Right lung (tissue), 5 donors: Measurements from ENCODE around the gene ACAN. TPM values are rescaled to one million over a fixed set of nuclear protein-coding genes. Genes with fewer than 3 reads are reported as not detected.

Experiments
- DNase-seq, 2 donors: peaks; one replicate each; pipeline ENCODE4 v3.0.0-alpha.2; 2013
- polyA plus RNA-seq, 5 donors: library from polyadenylated mRNA; unstranded; fragments of 120-200 nt; gene quantifications; one replicate each; pipeline versions ENCODE4 v1.2.1 to v1.2.3, GENCODE V29; 2013; ENCODE audit warnings: inconsistent platforms in 1 of 5, low replicate concordance in 1 of 5; ENCODE audit not compliant: insufficient read length in 5 of 5, insufficient read depth in 1 of 5

The ACAN gene
- polyA plus RNA-seq, 5 donors = 0.56 to 0.91 (median 0.83) TPM

DNA sequence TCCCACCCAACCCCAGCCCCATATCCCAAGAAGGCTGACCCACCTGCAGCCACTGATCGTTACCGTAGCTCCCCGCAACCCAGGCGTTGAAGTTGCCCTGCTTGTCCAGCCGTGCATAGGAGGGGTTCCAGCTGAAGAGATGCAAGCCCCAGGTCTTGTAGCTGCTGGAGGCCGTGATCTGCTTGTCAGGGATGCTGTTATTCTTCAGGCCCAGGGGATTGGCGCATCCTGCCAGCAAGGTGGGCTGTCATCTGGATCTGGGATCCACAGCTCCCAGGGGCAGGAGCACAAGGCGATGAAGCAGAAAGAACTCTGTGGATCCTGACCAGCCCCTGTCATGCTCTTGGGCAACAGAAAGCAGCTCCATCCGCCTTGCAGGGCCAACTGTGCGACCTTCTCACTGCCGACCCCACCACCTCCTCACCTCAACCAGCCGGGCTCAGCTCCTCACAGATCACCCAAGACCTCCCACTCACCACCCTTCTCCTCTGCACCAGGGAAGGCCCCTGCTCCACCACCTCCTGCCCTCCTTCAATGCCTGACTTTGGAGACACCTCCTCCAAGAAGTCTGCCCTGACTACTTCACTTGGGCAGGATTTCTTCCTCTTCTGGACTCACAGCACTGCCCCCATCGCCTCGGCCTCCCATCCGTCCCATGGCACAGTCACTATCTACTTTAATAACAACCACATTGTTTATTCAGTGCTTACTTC lies 98.4 kb downstream of the ACAN start:
- DNase-seq = no peak

DNA sequence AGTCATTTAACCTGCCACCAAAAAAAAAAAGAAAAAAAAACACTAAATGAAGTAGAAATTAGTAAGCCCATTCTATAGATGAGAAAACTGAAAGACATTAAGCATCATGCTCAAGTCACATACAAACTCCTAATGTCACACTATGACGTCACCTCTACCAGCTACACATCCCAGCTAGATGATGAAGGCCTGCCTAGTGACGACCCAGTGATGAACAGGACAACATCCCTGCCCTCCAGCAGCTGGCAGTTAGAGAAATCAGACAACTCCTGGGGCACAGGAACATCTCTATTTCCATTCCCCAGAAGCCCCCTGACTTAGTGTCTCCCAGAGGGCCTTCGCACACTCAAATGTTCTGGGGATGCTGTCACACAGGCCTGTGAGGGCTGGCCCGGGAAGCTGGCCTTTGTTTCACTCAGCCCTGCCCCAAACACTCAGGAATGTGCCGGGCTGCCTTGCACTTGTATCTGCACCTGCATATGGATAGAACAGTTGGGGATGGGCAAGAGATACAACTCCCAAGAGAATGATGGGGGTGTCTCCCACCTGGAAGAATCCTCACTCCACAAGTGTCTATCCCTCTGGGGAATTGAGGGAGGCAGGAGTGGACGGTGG lies 99.1 kb downstream of the ACAN start:
- no peak for DNase-seq

DNA sequence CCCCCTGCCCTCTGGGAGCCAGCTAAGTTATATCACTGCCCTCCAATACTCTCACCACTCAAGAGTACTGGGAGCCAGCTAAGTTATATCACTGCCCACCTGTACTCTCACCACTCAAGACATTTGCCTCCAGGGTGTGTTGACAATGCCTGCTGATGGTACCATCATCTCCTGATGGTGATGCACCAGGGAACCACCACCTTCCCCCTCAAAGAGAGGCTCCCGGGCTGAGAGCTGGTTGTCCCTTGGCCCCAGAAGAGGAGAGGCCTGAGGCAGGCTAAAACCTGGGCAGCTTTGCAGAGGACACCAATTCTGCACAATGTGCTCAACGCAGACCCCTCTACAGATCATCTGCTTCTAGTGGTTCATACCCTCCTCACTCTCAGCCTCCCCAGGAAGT lies 99.6 kb downstream of the ACAN start:
- no peak for DNase-seq

DNA sequence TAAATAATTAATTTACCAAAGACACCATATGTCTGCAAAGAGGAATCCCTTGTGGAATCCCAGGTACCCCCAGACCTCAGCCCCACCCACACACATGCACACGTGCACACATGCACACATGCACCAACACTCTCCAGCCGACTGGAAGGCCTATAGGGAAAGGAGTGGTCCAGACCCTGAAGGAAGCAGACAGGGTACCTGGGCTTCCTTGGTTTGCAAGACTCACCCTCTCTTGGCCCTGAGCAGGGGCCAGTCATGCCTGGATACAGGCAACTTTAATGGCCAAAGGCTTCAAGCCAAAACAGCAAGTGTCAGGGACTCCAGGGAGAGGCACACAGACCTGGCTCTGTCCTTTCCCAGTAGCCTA lies 101.0 kb downstream of the ACAN start:
- DNase-seq = no peak

DNA sequence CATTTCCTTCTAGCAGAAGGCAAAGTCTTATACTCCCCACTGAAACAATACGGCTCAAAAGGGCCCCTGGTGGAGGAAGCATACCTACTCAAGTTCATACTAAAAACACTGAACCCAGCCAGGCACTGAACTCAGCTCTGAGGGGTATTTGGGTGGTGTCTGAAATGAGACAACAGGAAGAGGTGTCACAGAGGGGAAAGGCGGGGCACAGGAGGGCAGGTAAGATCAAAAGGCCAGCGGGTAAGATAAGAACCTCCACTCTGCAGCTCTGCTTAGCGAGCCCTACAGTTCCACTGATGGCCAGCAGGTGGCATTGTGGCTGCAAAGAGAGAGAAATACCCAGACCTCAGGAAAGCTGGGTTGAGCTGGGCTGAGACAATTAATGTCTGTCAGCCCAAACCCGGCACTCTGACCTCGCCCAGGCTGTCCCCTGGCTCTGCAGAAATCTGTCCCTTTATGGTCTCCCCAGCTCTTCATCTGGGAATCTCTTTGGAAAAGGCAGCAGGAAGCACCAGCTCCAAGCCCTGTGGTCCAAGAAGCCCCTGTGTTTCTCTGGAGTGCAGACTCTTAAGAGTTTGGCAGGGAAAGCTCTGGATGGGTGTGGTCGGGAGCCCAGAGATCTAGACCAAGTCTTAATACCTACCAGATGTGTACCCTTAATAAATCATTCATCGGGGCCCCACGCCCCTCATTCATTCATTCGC lies 101.5 kb downstream of the ACAN start:
- peak in 1 of 2 donors; percentile 65 for DNase-seq

DNA sequence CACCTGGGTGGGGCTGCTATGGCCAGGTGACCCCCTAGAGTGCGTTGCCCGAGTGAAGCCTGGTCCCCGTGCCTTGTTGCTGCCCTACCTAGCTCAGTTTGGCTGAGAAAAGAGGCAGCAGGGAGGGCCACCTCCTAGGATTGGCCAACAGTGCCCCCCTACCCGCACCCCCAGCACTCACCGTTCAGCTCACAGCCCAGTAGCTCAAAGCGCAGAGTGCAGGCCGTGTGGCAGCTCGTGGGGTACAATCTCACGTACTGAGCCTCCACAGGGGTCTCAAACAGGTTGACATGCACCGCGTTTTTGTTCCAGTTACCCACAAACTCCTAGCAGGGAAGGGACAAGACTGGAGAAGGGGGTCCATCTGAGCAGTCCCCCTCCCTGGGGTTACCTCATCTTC lies 102.3 kb downstream of the ACAN start:
- DNase-seq = no peak

DNA sequence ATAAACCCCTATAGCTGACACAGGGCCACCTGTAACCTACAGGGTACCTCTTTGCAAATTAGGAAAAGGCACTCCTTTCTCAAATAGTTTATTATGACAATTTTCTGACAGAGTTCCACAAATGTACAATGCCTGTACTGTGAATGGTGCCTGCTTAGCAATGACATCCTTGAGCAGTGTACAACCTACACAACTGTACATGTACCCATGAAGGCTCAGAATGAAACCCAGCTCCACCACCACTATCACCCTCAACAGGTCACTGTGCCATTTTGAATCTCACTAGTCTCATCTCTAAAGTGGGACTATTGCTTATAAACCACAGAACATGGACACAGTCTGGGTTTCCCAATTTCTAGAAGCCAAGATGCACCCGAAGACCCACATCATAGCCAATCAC lies 102.9 kb downstream of the ACAN start:
- no peak for DNase-seq

DNA sequence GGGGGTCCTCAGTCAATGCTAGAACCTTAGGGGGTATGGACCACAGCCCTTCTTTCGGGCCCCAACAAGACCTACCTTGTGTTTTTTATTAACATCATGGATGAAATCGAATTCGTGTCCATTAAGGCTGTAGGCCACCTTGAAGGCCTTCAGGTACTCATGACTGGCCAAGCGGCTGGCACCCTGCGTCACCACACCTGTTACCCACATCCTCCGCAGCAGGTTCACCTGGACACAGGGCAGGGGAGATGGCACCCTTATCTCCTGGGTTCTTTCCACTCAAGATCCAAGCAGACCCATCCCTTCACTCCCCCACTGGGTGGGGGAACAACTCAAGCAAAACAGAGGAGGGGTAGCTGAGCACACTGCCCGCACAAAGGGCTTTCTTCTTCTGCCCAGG lies 103.3 kb downstream of the ACAN start:
- DNase-seq = no peak

DNA sequence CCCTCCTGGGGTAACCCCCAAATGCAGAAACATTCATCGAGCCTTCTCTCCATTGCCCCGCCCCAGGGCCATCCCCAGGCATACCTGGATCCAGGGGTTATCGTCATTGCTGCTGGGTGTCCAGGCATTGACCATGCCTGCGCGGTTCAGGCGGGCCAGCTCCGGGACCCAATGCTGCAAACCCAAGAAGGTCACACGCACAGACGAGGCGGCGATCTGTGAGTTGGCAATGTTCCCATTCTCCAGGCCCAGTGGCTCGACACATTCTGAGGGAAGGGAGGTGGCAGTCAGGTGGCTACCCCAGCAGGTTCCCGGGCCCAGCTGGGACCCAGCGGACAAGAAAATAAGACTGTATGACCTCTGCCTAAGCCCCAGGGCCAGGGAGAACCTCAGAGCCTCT lies 103.9 kb downstream of the ACAN start:
- no peak for DNase-seq

DNA sequence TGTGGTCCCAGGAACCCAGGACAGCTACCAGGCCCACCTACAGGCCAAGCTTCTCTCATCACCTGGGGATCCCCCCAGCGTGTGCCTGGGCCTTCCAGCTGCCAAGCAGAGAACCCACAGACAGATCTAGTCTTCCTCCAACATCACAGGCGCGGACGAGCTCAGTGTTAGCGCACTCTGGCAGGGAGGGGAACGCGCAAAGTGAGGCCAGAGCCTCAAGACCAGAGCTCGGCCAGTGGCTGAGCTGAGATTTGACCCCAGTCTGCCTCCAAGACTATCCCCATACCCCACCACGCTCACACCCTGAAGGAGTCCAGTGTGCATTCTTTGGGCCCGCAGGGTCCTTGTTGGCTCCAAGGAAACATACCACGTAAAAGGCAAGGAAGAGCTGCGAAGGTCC lies 104.9 kb downstream of the ACAN start:
- DNase-seq = no peak

DNA sequence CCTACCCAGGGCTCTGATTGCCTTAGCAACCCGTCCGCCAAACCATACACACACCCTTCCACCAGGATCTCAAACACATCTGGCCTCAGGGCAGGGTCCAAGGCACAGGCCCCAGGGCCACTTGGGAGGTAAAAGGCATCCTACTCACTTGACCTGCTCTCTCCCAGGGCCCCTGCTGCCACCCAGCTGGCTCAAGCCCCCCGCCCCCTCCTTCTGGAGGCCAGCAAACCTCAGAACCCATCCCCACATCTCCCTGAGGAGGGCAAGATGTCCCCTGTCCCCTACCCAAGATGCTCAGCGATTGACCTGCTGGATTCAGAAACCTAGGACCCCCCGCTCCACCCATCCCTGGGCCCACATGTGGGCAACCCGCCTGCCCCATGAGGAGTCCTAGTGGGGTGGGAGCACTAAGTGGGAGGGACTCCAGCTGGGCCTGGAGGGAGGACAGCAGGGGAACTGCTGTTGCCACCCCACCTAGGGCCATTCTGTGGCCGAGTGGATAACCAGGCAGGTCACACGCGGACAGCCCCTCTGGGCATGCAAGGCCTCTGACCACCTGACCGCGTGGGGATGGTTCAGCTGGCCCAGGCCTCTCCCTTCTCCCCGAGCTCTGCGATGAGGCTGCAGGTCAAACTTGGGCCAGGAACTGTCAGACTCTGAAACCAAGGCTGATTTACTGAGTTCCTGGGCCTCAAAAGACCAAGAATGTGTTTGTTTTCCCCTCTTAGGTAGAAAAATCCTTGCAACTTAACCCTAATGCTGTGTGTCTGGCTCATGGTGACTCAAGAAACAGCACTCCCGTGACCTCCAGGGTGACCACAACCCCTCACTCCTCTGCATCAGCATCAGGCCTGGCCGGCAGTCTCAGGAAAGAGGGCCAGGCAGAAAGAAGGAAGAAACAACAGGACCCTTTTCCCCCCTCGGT lies 105.7 kb downstream of the ACAN start:
- no peak for DNase-seq

DNA sequence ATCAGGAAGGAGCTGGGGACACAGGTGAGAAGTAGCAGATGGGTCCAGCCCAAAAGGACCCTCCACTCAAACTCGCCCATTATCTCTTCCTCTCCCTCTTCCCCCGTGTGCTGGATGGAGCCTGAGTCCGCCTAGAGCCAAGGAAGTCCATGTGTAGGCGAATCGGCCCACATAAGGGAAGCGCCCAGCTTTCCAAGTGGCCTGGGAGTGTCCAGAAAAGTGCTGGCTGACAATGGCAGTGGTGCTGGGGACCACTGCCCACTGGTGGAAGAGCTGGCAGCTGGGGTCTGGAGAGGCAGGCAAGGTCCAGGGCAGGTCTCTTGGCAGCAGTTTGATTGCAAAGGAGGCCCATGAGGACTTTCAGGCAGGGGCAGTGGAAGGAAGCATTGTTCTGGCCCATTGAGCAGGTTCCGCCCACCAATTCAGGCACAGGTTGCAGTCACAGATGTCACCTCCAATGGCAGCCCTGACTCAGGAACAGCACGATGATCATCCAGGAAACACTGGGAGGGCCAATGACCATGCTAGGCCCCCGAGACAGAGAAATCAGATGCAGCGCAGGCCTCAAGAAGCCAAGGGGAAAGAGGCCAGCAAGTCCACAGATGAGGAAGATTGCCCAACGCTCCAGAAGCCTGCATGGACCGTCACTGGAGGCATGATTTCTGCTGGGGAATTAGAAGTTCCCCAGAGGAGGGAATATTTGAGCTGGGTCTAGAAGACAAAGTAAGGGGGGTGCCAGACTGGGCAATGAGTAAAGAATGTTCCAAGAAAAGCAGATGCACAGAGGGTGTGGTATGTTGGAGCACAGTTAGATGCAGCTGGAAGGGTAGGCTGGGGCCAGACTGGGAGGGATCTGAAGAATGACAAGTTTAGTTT lies 107.0 kb downstream of the ACAN start:
- no peak for DNase-seq

DNA sequence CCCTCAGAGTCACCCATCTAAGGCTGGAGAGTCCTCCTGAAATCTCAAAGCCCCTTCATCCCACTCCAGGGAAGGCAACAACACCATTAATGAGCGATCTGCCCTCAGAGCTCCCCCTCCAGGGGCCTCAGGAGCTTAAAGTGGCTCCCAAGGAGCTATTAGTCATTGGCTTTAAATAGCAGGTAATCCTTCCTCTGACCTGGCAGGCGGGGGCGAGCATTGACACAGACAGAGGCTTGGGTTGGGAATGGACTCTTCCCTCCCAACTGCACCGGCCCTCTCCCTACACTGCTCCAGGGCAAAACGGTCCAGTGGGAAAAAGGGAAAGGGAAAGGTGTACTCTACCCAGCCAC lies 108.5 kb downstream of the ACAN start:
- no peak for DNase-seq

DNA sequence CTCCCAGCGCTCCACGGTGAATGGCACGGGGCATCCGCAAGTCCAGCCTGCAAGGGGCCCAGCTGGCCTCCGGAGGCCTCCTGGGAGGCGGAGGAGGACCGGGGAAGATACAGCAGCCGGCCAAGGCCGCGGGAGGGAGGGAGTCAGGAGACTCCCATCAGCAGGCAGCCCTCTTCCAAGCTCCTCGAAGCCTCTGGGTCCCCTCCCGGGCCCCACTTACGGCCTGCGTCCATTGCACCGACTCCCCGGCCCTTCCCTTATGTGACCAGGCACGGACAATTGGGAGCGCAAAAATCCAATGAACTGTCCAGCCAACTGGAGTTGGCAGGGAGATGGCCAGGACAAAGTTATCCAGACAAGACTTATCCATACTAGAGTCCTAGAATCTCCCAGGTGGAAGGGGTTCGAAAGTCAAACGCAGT lies 109.3 kb downstream of the ACAN start:
- DNase-seq = no peak

DNA sequence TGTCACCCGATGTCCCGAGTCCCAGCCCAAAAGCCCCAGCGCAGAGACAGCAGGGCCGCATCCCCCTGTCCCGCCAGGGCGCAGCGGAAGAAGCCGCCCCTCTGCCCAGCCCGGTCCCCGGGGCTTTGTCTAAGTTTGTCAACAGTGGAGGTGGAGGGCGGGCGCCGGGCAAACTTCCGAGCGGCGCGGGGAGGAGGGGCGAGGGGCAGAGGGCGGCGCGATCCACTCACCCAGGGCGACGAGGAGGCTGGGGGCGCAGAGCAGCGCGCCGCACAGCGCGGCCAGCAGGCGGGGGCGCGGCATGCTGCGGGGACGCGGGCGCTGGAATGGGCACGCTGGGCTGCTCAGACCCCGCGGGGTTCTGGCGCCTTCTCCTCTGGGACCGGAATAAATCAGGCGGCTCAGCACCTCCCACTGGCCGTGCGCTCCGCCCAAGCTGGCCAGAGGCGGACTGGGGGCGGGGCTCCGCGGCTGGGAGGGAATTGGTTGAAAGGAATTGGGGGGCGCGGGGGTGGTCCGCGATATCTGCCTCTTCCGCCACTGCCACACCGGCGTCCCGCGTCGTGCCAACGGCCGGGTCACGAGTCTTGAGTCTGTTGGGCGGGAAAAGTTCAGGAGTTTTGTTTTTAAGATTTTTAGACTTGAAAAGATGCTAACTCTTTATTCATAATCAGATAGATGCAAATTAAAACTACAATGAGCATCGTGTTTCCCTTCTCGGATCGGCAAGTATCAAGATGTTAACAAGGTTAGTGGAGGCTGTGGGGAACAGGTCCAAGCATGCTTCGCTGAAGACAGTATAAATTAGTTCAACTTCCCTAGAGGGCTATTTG lies 110.0 kb downstream of the ACAN start, which contains the start of gene MFGE8:
TSS of gene MFGE8 (minus strand) at position 363 of the 833 bp plus-strand sequence. CDS start at position 303, 60 bp downstream.
- DNase-seq = peak; percentile 76 to 81

DNA sequence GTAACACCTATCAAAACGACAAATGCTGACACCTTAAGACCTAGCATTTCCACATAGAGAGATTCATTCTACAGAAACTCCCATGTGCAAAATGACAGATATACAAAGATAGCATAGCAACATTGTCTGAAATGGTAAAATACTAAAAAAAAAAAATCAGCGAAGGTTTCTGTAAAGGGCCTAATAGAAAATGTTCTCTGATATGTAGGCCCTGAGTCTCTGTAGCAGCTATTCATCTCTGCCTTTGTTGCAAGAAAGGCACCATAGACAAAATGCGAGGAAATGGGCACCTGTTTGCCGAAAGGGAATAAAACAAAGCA lies 110.6 kb downstream of the ACAN start:
- DNase-seq = no peak

DNA sequence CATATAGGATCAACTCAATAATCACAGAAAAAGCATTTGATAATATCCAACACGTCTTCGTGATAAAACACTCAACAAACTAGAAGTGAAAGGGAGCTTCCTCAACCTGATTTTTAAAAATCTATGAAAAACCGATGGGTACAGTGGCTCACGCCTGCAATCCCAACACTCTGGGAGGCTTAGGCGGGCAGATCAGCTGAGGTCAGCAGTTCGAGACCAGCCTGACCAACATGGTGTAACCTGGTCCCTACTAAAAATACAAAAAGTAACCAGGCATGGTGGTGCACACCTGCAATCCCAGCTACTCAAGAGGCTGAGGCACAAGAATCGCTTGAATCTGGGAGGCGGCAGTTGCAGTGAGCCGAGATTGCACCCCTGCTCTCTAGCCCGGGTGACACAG lies 112.1 kb downstream of the ACAN start:
- DNase-seq = no peak

DNA sequence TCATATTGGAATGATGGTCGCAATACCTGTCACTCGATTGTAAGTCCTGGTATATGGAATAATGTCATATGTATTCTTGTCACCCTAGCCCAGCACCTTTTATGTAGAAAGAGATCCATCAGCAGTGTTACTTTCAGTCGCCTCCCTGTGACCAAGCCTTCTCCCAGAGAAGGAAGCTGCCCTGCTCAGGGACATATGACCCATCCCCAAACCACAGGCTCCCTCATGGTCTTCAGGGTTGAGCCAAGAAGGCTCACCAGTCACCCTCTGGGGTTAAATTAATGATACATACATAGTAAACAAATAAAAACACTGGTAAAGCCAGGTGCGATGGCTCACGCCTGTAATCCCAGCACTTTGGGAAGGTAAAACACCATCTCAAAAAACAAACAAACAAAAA lies 114.5 kb downstream of the ACAN start:
- DNase-seq = no peak

DNA sequence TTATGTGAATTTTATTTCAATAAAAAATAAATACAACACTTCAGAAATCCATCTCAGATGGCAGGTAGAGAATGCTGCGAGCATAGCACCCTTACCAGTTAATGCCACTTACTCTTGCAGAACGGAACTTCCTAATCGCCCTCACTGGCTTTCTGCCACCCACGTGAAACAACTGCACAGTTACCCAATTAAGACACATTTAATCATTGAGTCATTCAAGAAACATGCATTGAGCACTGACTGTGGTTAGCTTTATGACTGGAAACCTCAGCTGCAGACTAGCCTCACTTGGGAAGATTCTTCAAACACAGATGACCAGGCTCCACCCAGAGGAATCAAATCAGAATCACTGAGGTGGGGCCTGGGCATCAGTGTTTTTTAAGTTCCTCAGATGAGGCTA lies 115.5 kb downstream of the ACAN start:
- DNase-seq = no peak

DNA sequence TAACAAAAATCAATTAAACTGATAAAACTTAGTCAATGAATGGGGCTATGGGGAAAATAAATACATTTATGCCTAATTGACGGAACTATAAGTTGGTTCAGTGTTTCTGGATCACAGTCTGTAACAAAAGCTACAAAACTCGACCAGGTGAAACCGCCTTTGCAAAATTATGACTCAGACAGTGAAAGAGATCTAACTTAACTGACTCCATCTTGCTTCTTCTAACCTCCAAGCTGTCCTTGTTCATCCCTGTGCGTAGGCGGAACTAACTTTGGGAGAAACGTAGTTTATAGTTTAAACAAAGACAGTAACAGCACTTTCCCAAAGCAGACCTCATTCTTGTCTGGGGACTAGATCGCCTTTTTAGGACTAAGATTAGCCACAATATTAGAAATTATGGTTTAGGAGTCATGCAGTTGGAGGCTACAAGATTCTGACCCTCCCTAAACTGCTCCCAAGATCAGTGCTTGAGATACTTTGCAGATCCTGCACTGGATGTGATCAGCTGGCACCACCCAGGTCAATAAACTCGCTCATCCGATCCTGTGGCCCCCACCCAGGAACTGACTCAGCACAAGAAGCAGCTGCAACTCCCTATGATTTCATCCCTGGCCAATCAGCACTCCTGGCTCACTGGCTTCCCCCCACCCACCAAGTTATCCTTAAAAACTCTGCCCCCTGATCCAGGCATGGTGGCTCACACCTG lies 117.1 kb downstream of the ACAN start:
- DNase-seq = no peak
